WTC11 (cell line): ENCODE data around the gene KISS1R. TPM values are rescaled to one million over a fixed set of nuclear protein-coding genes. Genes with fewer than 3 reads are reported as not detected.

Source experiments
- ATAC-seq: fragments of 200-7000 bp; cut with Tn5 transposase; 2 replicates; pipeline ENCODE4 v1.10.0; 2021; ENCODE audit warnings: mild to moderate bottlenecking, moderate library complexity
- CTCF ChIA-PET: fragments of 300-600 bp; sonication (Branson Sonifier 250); formaldehyde crosslinking; loops from one replicate; lab custom pipeline; 2021; ENCODE audit warnings: antibody characterized with exemption; lab: Charles Lee
- POLR2A ChIA-PET: fragments of 350-600 bp; sonication (Branson Sonifier 250); formaldehyde crosslinking; loops from one replicate; lab custom pipeline; 2021; ENCODE audit warnings: antibody characterized with exemption; lab: Charles Lee
- DNase-seq: peaks from one replicate; pipeline ENCODE4 v3.0.0; 2021; ENCODE audit warnings: low spot score
- H3K27ac Mint-ChIP-seq: 2 replicates; pipeline ENCODE4 v1.8.0; 2021; ENCODE audit warnings: mixed read lengths
- H3K27me3 Mint-ChIP-seq: 2 replicates; pipeline ENCODE4 v1.8.0; 2021; ENCODE audit warnings: low read depth, mild to moderate bottlenecking, moderate library complexity, mixed read lengths
- H3K36me3 Mint-ChIP-seq: 2 replicates; pipeline ENCODE4 v1.8.0; 2021; ENCODE audit warnings: mixed read lengths
- H3K4me1 Mint-ChIP-seq: 2 replicates; pipeline ENCODE4 v1.8.0; 2022; ENCODE audit warnings: mixed read lengths
- H3K4me3 Mint-ChIP-seq: 2 replicates; pipeline ENCODE4 v1.8.0; 2021; ENCODE audit warnings: mild to moderate bottlenecking, moderate library complexity, mixed read lengths
- H3K9me3 Mint-ChIP-seq: 2 replicates; pipeline ENCODE4 v1.8.0; 2021; ENCODE audit warnings: mixed read lengths
- ARID4B ChIP-seq: sonication (generic); formaldehyde crosslinking; IDR thresholded peaks from 2 replicates; pipeline ENCODE4 v1.8.0; 2023; ENCODE audit warnings: missing genetic modification reagents, mild to moderate bottlenecking, borderline replicate concordance
- ATF3 ChIP-seq: sonication (generic); formaldehyde crosslinking; conservative IDR thresholded peaks from 2 replicates; pipeline ENCODE4 v1.8.1; 2022; ENCODE audit warnings: mild to moderate bottlenecking, missing genetic modification reagents
- ATF6 ChIP-seq: sonication (generic); formaldehyde crosslinking; IDR thresholded peaks from 2 replicates; pipeline ENCODE4 v1.8.1; 2023; ENCODE audit warnings: mild to moderate bottlenecking, missing genetic modification reagents
- ESRRA ChIP-seq: sonication (generic); formaldehyde crosslinking; IDR thresholded peaks from 2 replicates; pipeline ENCODE4 v1.8.1; 2022; ENCODE audit warnings: mild to moderate bottlenecking, missing genetic modification reagents, borderline replicate concordance
- ETV6 ChIP-seq: sonication (generic); formaldehyde crosslinking; IDR thresholded peaks from 2 replicates; pipeline ENCODE4 v1.8.1; 2022; ENCODE audit warnings: mild to moderate bottlenecking, missing genetic modification reagents
- GTF2I ChIP-seq: fragments of 250-450 bp; sonication (Bioruptor Pico); conservative IDR thresholded peaks from 2 replicates; pipeline ENCODE4 v1.4.0; 2021; ENCODE audit warnings: mild to moderate bottlenecking
- MAX ChIP-seq: sonication (generic); formaldehyde crosslinking; IDR thresholded peaks from 2 replicates; pipeline ENCODE4 v1.8.0; 2022; ENCODE audit warnings: mild to moderate bottlenecking, missing genetic modification reagents
- NR2C2 ChIP-seq: sonication (generic); formaldehyde crosslinking; IDR thresholded peaks from 2 replicates; pipeline ENCODE4 v1.8.0; 2022; ENCODE audit warnings: mild to moderate bottlenecking, missing genetic modification reagents
- RELA ChIP-seq: sonication (generic); formaldehyde crosslinking; IDR thresholded peaks from 2 replicates; pipeline ENCODE4 v1.8.1; 2022; ENCODE audit warnings: missing genetic modification reagents, mild to moderate bottlenecking, borderline replicate concordance
- SMAD4 ChIP-seq: sonication (generic); formaldehyde crosslinking; IDR thresholded peaks from 2 replicates; pipeline ENCODE4 v1.8.0; 2022; ENCODE audit warnings: mild to moderate bottlenecking, missing genetic modification reagents
- USF2 ChIP-seq: sonication (generic); formaldehyde crosslinking; IDR thresholded peaks from 2 replicates; pipeline ENCODE4 v1.8.1; 2023; ENCODE audit warnings: mild to moderate bottlenecking, missing genetic modification reagents, moderate library complexity
- ZMAT4 ChIP-seq: fragments of 250-450 bp; sonication (Bioruptor Pico); IDR thresholded peaks from 2 replicates; pipeline ENCODE4 v1.9.0; 2021; ENCODE audit warnings: mild to moderate bottlenecking
- ZNF121 ChIP-seq: sonication (generic); formaldehyde crosslinking; IDR thresholded peaks from 2 replicates; pipeline ENCODE4 v1.8.0; 2023; ENCODE audit warnings: missing genetic modification reagents
- ZNF219 ChIP-seq: sonication (generic); formaldehyde crosslinking; IDR thresholded peaks from 2 replicates; pipeline ENCODE4 v1.8.0; 2023; ENCODE audit warnings: missing genetic modification reagents, mild to moderate bottlenecking, borderline replicate concordance
- ZNF416 ChIP-seq: fragments of 250-450 bp; sonication (Bioruptor Pico); IDR thresholded peaks from 2 replicates; pipeline ENCODE4 v1.9.0; 2021; ENCODE audit warnings: mild to moderate bottlenecking, inconsistent platforms
- total RNA-seq: library from RNA; stranded (reverse); gene quantifications from 3 replicates; pipeline ENCODE4 v1.2.3, GENCODE V29; 2021

KISS1R gene
- total RNA-seq, 1 experiment from 2014 or later, result 2.9 TPM

GRCh38 chr19:950352-951066, 33.4 kb downstream of the KISS1R start:
- POLR2A ChIA-PET, result no interaction called here

GRCh38 chr19:952049-952679, 35.0 kb downstream of the KISS1R start:
- no peak for DNase-seq
- H3K27ac Mint-ChIP-seq, result peak overlapping the region; percentile 78; the same call in 1 of the 2 replicates
- ChIA-PET POLR2A (no interaction called here), CTCF (no interaction called here)
- no peak for ATAC-seq
- peaks cover 24% of the 10 kb centered on the region for H3K4me1 Mint-ChIP-seq
- H3K27me3 Mint-ChIP-seq, result no peaks in the 10 kb centered on the region
- TF ChIP-seq ZNF416 (CRISPR knock-in tag) (no peak), ZNF121 (peak; percentile 97), ATF6 (CRISPR knock-in tag) (no peak), GTF2I (peak; percentile 71; the same call in 1 of the 2 replicates), RELA (CRISPR knock-in tag) (no peak)
- H3K36me3 Mint-ChIP-seq, result no peaks in the 10 kb centered on the region
- H3K4me3 Mint-ChIP-seq, result no peak overlapping the region; the same call in 1 of the 2 replicates
- no peaks in the 10 kb centered on the region for H3K9me3 Mint-ChIP-seq

More at GRCh38 chr19:950352-951066, 33.4 kb downstream of the KISS1R start:
- H3K36me3 Mint-ChIP-seq, result no peaks in the 10 kb centered on the region
- DNase-seq (no peak), ATAC-seq (no peak)
- H3K4me3 Mint-ChIP-seq, result no peak overlapping the region
- H3K27ac Mint-ChIP-seq, result peak overlapping the region; percentile 90
- CTCF ChIA-PET, result no interaction called here
- peaks cover 16% of the 10 kb centered on the region for H3K4me1 Mint-ChIP-seq
- H3K27me3 Mint-ChIP-seq, result no peaks in the 10 kb centered on the region
- H3K9me3 Mint-ChIP-seq, result no peaks in the 10 kb centered on the region
- TF ChIP-seq ZNF121 (no peak), ETV6 (CRISPR knock-in tag) (no peak), USF2 (CRISPR knock-in tag) (no peak), ATF3 (CRISPR knock-in tag) (no peak), SMAD4 (CRISPR knock-in tag) (no peak), MAX (CRISPR knock-in tag) (no peak), ZMAT4 (CRISPR knock-in tag) (no peak)

- POLR2A ChIA-PET, result no interaction called here
- Mint-ChIP-seq H3K27ac (peak overlapping the region; percentile 78; the same call in 1 of the 2 replicates), H3K9me3 (no peaks in the 10 kb centered on the region), H3K4me1 (peaks cover 27% of the 10 kb centered on the region), H3K27me3 (no peaks in the 10 kb centered on the region), H3K36me3 (no peaks in the 10 kb centered on the region), H3K4me3 (no peak overlapping the region; the same call in none of the 2 replicates)
- TF ChIP-seq MAX (CRISPR knock-in tag), result no peak
- peak; percentile 80; the same call in 1 of the 2 replicates for TF ChIP-seq ESRRA (CRISPR knock-in tag)
- TF ChIP-seq ZNF219 (CRISPR knock-in tag), result no peak
- TF ChIP-seq NR2C2 (CRISPR knock-in tag), result no peak
- no peak for TF ChIP-seq ARID4B (CRISPR knock-in tag)
- CTCF ChIA-PET, result no interaction called here
- ATAC-seq, result no peak; the same call in 1 of the 2 replicates
- DNase-seq, result no peak
These were observed 35.7 kb downstream of the KISS1R start for GRCh38 chr19:952680-953444.
